ENCODE data around the gene P2RX7. TPM values are rescaled to one million over a fixed set of nuclear protein-coding genes. Genes with fewer than 3 reads are reported as not detected.

P2RX7 gene
- polyA plus RNA-seq, 1 donor from 2014 or later: not detected

DNA sequence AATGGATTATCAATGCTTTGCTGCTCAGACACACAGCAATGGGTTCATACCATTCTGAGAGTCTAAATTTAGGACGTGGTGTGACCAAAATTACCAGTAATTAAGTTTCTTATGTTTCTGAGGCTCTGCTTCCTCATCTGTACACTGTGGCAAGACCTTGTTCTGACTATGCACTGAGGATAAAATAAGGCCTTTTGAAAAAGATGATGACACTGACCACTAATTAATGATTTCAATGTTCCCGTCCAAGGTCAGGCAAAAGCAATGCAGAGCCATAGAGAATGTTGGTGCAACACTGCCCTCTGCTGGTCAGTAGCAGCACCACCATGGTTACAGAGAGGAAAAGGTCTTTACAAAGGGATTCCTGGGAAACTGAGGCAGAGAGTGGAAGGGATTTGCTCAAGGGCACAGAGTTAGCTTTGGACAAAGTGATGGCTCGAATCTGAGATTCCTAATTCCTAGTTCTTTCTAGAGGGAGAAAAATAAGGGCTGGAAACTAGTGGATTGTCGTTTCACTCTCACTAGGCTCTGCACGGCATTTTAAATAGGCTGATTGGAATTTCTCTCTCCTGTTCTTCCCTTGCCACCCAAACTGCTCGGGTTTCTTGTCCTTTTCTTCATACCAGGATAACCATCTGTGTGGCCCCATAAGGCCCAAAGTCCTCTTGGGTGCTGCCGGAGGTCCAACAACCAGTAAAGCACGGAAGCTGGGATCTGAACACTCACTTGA, 22.3 kb upstream of the P2RX7 start:
- no peaks in the 10 kb centered on the region for H4K20me1 ChIP-seq (ENCODE audit: insufficient read depth)
- no peaks in the 10 kb centered on the region for H3F3A ChIP-seq (ENCODE audit: insufficient read depth, low read length, poor library complexity, severe bottlenecking)
- no peaks in the 10 kb centered on the region for H3K9me2 ChIP-seq (ENCODE audit: insufficient read depth, low read length)
- TF ChIP-seq EZH2 (IDR thresholded peaks at IDR 0.05; ENCODE audit: borderline replicate concordance, insufficient read depth, low read length, poor library complexity, severe bottlenecking): no peak
- no peak for TF ChIP-seq POLR2AphosphoS5 (IDR thresholded peaks at IDR 0.05)
- no peak for TF ChIP-seq TAF1 (IDR thresholded peaks at IDR 0.05; ENCODE audit: low read depth)
- TF ChIP-seq RAD21 (conservative IDR thresholded peaks at IDR 0.05): peak; percentile 92
- peak; percentile 96 for TF ChIP-seq CTCF (IDR thresholded peaks at IDR 0.05; ENCODE audit: poor library complexity, severe bottlenecking)
- TF ChIP-seq, protein P1, sequence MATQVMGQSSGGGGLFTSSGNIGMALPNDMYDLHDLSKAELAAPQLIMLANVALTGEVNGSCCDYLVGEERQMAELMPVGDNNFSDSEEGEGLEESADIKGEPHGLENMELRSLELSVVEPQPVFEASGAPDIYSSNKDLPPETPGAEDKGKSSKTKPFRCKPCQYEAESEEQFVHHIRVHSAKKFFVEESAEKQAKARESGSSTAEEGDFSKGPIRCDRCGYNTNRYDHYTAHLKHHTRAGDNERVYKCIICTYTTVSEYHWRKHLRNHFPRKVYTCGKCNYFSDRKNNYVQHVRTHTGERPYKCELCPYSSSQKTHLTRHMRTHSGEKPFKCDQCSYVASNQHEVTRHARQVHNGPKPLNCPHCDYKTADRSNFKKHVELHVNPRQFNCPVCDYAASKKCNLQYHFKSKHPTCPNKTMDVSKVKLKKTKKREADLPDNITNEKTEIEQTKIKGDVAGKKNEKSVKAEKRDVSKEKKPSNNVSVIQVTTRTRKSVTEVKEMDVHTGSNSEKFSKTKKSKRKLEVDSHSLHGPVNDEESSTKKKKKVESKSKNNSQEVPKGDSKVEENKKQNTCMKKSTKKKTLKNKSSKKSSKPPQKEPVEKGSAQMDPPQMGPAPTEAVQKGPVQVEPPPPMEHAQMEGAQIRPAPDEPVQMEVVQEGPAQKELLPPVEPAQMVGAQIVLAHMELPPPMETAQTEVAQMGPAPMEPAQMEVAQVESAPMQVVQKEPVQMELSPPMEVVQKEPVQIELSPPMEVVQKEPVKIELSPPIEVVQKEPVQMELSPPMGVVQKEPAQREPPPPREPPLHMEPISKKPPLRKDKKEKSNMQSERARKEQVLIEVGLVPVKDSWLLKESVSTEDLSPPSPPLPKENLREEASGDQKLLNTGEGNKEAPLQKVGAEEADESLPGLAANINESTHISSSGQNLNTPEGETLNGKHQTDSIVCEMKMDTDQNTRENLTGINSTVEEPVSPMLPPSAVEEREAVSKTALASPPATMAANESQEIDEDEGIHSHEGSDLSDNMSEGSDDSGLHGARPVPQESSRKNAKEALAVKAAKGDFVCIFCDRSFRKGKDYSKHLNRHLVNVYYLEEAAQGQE (IDR thresholded peaks at IDR 0.05; ENCODE audit: borderline replicate concordance): no peak
- TF ChIP-seq MXI1 (conservative IDR thresholded peaks at IDR 0.05; ENCODE audit: poor library complexity, severe bottlenecking): no peak
- peak; percentile 94 for TF ChIP-seq SMC3 (conservative IDR thresholded peaks at IDR 0.05; ENCODE audit: poor library complexity)
- TF ChIP-seq EP300 (conservative IDR thresholded peaks at IDR 0.05; ENCODE audit: poor library complexity, severe bottlenecking): no peak
- no peak overlapping the region for H2AFZ ChIP-seq (ENCODE audit: low read depth, low read length)
- no peaks in the 10 kb centered on the region for H3K79me2 ChIP-seq (replicated peaks; ENCODE audit: insufficient read depth, low read length)
- H3K36me3 ChIP-seq (ENCODE audit: insufficient read depth, low read length): no peaks in the 10 kb centered on the region
- no peak overlapping the region for H3K4me2 ChIP-seq (ENCODE audit: low read length)
- H3K27ac ChIP-seq (ENCODE audit: low read length): no peak overlapping the region
- no peak overlapping the region for H3K9ac ChIP-seq (ENCODE audit: low read length)
- H3K4me3 ChIP-seq (ENCODE audit: low read length): no peak overlapping the region
- no peaks in the 10 kb centered on the region for H3K27me3 ChIP-seq (ENCODE audit: insufficient read depth, low read depth, low read length)
- H3K9me3 ChIP-seq (ENCODE audit: low read length): no peaks in the 10 kb centered on the region

DNA sequence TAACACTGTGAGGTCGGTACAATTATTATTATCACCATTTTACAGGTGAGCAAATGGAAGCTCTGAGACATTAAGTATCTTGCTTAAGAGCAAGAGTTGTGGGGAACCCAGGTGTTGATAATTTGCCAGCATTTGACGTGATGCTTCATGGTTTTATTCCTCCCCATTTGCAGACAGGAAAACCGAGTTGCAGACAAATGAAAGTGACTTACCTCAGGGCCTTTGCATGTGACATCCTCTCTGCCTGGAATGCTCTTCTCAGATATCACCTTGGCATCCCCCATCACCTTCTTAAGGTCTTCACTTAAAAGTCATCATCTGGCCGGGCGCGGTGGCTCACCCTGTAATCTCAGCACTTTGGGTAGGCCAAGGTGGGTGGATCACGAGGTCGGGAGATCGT, 21.0 kb upstream of the P2RX7 start:
- no peaks in the 10 kb centered on the region for H3K9me2 ChIP-seq (ENCODE audit: insufficient read depth, low read length)
- TF ChIP-seq RAD21 (conservative IDR thresholded peaks at IDR 0.05) (no peak), POLR2AphosphoS5 (IDR thresholded peaks at IDR 0.05) (no peak), MXI1 (conservative IDR thresholded peaks at IDR 0.05; ENCODE audit: poor library complexity, severe bottlenecking) (no peak), EZH2 (IDR thresholded peaks at IDR 0.05; ENCODE audit: borderline replicate concordance, insufficient read depth, low read length, poor library complexity, severe bottlenecking) (no peak)
- H3K9ac ChIP-seq (ENCODE audit: low read length): no peak overlapping the region
- no peak overlapping the region for H3K4me2 ChIP-seq (ENCODE audit: low read length)
- H3K4me3 ChIP-seq (ENCODE audit: low read length): no peak overlapping the region
- H4K20me1 ChIP-seq (ENCODE audit: insufficient read depth): no peaks in the 10 kb centered on the region
- no peak overlapping the region for H2AFZ ChIP-seq (ENCODE audit: low read depth, low read length)
- H3K27ac ChIP-seq (ENCODE audit: low read length): no peak overlapping the region
- H3K36me3 ChIP-seq (ENCODE audit: insufficient read depth, low read length): no peaks in the 10 kb centered on the region
- H3K79me2 ChIP-seq (replicated peaks; ENCODE audit: insufficient read depth, low read length): no peaks in the 10 kb centered on the region
- no peaks in the 10 kb centered on the region for H3K27me3 ChIP-seq (ENCODE audit: insufficient read depth, low read depth, low read length)
- no peaks in the 10 kb centered on the region for H3K9me3 ChIP-seq (ENCODE audit: low read length)
- H3F3A ChIP-seq (ENCODE audit: insufficient read depth, low read length, poor library complexity, severe bottlenecking): no peaks in the 10 kb centered on the region
